Left kidney (tissue), 2 donors: Measurements from ENCODE around the gene MUC5B. TPM values are rescaled to one million over a fixed set of nuclear protein-coding genes. Genes with fewer than 3 reads are reported as not detected.

ENCODE experiments used
- DNase-seq: peaks from one replicate; pipeline ENCODE4 v3.0.0-alpha.2; 2013
- polyA plus RNA-seq: library from polyadenylated mRNA; unstranded; fragments of 120-200 nt; gene quantifications from one replicate; pipeline ENCODE4 v1.2.1, GENCODE V29; 2013; ENCODE audit not compliant: insufficient read length

MUC5B gene
- polyA plus RNA-seq, 1 donor = 0.12 TPM

DNA sequence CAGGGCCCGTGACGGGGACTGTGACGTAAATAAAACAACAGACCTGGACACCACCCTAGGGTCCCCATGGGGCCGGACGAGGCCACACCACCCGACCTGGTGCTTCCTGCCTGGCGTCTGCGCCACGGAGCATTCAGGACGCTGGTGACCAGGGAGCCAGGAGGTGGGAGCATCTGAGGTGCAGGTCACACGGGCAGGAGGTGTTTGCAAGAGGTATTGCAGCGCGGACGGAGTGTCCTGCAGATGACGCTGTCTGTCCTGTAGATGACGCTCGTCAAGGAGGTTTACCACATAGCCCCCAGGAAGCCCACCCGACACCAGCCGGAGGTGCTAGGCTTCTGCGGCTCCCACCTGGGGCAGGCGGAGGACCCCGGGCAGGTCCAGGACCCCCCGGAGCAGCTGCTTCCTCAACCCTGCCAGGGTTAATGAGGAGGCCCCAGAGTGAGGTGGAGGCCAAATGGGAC lies 986 bp upstream of the MUC5B start:
- no peak for DNase-seq

DNA sequence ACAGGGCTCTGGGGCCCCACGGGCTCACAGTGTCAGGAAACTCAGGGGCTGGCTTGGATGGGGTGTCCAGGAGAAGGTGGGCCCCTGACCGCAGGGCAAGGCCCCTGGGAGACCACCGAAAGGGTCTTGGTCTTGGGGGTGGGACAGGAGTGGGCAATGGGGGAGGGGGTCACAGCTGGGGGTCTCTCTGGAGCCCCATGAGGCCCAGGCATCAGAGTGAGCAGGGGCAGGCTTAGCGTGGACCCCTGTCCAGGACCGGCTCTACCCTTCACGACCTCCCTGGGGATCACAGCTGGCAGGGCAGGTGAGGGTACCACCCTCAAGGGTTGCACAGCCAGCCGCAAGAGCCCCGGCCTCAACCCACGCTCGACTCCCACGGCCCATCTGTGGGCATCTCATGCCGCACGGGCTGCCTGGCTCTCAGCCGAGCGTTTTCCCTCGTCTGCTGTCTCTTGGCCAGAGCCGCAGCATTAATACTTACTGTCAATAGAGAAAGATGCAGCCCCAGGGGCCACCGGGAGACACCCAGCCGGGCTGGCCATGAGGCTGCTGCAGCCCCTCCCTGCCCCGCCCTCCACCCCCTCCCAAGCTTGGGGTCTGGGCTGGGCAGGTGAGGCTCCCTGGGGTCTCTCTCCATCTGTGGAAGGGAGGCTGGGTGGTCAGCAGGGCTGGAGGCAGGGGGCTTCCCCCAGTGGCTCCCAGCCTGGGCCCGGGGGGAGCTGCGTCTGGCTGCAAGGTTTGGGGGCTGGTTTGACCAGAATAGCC lies 662 bp downstream of the MUC5B start:
- no peak for DNase-seq

DNA sequence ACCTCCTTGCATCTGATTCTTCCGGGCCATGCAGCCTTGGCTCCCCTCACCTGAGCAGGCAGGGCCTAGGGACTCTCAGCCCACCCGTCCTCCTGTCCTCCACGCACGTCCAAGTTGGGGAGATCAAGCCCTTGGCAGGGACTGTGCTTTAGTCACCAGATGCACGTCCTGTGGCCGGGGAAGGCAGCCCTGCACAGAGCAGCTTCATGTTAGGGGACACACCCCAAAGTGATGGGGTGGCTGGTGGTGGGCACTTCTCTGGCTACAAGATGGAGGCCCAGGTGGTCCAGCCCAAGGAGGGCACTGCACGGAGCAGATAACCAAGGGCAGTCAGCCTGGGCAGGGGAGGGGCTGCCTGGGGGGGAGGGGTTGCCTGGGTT lies 1.2 kb downstream of the MUC5B start:
- no peak for DNase-seq

DNA sequence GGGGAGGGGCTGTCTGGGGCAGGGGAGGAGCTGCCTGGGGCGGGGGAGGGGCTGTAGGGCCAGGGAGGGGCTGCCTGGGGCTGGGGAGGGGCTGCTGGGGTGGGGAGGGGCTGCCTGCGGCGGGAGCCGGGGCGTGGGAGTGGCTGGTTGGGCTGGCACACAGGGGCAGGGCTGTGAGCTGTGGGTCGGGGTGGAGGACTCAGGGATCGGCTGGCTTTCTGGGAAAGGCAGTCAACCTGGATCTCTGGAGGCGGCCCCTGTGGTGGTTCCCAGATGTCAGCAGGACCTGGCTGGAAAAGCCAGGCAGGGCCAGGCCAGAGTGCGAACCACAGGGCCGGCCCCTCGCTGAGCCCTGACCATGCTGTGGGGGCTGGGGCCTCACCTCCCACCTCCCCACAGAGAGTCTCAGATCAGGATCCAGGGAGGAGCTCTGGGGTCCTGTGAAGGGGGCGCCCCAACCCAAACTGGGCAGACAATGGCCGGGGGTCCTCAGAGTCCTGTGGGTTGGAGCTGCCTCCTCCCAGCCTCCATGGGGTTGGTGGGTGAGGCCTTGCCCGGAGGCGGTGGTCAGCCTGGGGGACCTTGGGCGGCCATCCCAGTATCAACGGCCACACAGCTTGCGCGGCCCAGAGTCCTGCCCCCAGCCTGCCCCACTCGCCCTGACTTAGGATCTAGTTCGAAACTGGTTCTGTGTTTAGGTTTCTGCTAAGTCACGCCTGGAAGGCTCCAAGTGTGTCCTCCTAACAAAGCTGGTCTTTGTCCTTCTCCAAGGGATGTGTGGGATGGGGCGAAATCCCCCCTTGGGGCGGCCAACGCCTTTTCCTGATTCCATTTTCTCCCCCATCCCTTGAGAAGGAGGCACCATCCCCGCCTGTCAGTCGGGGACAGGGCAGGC lies 1.9 kb downstream of the MUC5B start:
- no peak for DNase-seq

DNA sequence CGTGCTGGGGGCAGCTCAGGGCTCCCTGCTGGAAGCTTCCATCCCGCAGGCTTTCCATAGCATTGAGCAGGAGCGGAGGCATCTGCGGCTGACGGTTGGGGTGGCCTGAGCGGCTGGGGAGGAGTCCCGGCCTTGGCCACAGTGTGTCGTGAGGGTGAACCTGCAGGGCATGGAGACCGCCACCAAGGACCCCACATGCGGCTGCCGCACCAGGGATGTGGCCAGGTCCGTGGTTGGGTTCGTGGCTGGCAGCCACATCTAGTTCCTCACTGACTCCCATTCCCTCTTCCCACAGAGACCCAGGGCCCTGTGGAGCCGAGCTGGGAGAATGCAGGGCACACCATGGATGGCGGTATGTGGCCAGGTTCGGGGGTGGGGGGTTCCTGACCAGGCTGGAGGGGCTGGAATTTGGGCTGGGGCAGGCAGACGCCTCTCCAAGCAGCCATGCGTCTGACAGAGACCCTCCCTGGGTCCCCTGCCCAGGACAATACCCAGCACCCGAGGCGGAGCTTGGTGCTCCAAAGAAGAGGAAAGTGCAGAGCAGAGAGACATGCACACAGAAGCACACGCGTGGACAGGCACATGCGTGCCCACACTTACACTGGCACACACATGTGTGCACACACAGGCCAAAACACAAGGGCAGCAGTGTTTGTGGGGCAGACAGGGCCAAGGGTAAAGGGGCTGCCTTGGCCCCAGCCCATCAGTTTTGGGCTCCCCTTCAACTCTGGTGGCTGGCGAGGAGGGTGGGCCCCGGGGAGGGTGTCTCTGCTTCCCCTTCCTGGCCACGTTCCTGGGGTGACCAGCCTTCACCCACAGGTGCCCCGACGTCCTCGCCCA lies 2.7 kb downstream of the MUC5B start:
- DNase-seq = no peak

DNA sequence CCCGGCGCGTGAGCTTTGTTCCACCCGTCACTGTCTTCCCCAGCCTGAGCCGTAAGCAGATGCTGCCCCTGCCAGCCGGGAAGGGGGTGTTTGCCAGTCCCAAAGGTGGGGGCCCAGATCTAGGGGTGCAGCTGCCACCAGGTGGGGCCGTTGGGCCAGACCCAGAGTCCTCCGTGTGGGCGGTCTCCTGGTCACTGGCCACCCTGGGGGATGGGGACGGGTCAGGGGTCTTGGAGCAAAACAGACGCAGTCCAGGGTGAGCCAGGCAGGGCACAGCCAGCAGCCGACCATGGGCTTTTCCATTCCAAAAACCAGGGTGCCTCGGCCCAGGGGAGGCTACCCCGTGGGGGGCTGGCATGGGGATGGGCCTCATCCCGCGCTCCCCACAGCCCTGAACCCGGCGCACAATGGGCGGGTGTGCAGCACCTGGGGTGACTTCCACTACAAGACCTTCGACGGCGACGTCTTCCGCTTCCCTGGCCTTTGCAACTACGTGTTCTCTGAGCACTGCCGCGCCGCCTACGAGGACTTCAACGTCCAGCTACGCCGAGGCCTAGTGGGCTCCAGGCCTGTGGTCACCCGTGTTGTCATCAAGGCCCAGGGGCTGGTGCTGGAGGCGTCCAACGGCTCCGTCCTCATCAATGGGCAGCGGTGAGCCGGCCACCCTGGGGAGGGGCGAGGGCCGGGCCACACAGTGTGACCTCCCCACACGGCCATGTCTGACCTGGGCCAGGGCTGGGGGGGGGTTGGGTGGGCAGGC lies 3.5 kb downstream of the MUC5B start:
- DNase-seq = no peak

DNA sequence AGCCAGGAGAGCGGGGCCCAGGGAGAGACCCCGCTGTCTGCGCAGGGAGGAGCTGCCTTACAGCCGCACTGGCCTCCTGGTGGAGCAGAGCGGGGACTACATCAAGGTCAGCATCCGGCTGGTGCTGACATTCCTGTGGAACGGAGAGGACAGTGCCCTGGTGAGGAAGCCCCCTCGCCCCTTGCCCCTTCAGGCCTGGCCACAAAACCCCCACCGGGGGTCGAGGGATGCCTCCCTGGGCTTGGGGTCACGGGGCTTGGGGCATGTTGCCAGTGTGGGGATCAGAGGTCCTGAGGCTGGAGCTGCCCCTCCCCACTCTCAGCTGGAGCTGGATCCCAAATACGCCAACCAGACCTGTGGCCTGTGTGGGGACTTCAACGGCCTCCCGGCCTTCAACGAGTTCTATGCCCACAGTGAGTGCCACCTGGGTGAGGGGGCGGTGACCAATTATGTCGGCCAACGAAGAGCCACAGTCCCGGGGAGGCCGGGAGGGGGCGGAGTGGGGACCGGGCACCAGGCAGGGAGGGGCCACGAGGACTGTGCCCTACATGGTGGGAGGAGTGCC lies 4.2 kb downstream of the MUC5B start:
- no peak for DNase-seq

DNA sequence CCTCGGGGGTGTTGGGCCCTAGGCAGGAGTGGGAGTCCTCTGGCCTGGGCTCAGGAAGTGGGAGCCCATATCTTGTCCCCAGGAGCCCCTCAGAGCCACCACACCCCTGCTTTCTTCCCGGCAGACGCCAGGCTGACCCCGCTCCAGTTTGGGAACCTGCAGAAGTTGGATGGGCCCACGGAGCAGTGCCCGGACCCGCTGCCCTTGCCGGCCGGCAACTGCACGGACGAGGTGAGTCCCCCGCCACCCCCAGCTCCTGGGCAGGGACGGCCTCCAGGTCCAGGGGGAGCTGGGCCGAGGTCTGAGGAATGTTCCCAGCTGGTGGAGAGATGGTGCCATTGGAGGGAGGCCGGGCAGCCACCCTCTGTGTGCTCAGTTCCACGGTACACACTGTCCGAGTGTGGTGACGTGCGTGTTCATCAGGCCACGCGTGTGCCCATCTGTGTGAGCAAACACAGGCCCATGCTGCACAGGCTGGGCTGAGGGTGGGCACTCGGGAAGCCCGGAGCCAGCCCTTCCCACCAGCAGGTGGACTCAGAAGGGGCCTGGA lies 4.8 kb downstream of the MUC5B start:
- no peak for DNase-seq

DNA sequence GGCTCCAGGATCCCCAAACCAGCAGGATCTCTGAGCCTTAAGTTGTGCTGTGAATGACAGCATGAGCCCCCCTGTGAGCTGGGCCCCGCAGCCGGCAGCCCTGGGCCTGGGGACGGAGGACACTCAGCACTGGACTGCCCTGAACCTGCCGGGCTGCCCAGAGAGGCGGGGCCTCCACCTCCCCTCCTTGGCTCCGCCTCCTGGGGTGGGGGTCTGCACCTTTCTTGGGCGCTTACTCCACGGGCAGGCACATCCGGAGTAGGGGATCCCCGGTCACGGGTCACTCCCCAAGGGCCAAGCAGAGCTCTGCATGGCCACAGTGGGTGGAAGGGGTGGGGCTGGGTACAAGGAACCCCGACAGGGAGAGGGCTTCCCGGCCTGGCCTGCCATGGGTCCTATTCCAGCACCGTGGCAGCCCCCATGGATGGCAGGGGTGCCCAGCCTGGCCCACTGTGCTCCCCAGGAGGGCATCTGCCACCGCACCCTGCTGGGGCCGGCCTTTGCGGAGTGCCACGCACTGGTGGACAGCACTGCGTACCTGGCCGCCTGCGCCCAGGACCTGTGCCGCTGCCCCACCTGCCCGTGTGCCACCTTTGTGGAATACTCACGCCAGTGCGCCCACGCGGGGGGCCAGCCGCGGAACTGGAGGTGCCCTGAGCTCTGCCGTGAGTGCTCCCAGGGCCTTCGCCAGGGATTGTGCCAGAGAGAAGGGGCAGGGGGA lies 5.4 kb downstream of the MUC5B start:
- no peak for DNase-seq

DNA sequence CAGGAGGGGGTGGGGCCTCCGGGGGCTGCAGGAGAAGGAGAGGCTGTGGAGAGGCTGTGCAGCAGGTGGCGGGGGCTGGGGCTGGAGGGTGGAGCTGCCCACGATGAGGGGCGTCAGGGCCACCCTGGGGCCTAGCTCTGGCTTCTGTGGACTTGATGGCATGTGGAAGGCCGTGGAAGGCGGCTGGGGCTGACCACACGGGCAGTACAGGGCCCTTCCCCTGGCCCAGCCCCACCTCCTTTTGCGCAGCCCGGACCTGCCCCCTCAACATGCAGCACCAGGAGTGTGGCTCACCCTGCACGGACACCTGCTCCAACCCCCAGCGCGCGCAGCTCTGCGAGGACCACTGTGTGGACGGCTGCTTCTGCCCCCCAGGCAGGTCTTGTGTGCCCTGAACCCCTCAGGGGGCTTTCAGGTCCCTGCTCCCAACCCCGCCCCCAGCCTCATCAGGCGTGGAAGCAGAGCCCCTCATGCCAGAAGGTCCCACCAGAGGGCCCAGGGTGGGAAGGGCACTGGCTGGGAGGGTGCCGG lies 6.1 kb downstream of the MUC5B start:
- no peak for DNase-seq

DNA sequence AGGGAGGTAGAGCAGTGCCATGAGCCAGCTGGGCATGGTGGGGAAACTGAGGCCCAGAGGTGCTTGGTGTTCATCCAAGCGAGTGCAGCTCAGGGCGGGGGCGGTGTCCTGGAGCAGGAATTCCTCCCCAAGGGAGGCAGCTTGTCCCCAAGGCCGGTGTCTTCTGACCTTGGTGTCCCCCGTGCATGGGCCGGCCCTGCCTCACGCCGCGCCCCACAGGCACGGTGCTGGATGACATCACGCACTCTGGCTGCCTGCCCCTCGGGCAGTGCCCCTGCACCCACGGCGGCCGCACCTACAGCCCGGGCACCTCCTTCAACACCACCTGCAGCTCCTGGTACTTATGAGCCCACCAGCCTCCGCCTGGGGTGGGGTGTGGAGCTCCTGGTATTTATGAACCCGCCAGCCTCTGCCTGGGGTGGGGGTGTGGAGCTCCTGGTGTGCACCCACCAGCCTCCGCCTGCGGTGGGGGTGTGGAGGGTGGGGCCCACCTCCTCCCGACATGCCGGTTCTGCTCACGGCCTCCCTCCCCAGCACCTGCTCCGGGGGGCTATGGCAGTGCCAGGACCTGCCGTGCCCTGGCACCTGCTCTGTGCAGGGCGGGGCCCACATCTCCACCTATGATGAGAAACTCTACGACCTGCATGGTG lies 6.7 kb downstream of the MUC5B start:
- DNase-seq = no peak

DNA sequence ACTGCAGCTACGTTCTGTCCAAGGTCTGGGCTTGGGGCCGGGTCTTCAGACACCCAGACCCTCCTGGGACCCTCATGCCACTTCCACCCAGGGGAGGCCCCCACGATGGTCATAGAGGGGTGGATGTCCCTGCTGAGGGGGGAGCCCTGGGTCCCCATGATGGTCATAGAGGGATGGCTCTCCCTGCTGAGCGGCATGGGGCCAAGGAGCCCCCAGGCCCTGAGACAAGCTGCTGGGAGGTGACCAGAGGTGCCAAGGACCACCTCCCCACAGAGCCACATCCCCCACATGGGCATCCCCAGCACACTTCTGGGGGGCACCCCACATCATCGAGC lies 7.2 kb downstream of the MUC5B start:
- no peak for DNase-seq

DNA sequence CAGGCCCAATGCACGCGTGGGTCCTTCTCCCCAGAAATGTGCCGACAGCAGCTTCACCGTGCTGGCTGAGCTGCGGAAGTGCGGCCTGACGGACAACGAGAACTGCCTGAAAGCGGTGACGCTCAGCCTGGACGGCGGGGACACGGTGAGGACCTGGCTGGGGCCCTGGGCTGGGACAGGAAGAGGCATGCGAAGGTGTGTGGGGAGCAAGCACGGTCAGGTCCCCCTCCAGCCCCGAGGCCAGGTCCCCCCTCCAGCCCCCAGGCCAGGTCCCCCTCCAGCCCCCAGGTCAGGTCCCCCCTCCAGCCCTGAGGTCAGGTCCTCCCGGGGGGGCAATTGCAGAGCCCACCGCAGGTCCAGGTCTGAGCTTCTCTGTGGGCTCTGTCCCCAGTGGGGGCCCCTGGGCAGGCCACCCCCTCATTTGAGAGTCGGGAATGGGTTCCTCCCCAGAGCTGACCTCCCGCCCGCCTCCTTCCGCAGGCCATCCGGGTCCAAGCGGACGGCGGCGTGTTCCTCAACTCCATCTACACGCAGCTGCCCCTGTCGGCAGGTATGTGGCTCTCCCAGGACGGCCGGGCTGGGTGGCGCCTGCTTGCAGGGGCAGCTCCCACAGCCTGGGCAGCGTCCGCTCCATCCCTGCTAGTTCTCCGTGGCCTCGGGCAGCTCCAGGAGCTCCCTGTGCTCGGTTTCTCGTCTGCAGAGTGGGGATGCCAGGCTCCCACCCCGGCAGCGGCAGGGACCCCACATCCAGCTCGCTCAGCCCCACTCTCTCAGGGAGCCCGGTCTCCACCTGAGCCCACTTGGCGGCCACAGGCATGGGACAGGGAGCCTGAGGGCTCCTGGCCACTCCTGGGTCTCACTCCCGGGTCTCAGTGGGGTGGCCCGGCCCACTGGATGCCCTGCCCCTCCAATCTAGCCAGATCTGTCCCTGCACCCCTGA lies 7.9 kb downstream of the MUC5B start:
- DNase-seq = no peak

DNA sequence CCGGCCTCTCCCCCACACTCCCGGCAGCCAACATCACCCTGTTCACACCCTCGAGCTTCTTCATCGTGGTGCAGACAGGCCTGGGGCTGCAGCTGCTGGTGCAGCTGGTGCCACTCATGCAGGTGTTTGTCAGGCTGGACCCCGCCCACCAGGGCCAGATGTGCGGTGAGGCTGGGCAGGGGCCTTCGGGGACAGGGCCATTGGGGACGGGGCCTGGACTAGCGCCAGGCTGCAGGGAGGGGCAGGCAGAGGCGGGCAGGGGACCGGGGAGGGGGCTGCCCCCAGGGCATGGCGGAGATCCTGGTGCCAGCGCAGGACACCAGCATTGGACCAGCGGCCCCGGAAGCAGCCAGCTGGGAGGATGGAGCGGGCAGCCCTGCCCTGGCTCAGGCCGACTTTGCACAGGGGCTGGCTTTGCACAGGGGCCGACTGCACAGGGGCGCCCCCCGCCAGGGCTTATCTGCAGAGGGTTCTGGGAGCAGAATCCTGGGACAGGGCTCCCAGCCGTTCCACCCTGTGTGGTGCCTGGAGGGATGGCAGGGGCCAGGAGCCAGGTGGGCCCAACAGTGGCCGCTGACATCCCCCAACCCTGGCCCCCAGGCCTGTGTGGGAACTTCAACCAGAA lies 8.6 kb downstream of the MUC5B start:
- DNase-seq = no peak

DNA sequence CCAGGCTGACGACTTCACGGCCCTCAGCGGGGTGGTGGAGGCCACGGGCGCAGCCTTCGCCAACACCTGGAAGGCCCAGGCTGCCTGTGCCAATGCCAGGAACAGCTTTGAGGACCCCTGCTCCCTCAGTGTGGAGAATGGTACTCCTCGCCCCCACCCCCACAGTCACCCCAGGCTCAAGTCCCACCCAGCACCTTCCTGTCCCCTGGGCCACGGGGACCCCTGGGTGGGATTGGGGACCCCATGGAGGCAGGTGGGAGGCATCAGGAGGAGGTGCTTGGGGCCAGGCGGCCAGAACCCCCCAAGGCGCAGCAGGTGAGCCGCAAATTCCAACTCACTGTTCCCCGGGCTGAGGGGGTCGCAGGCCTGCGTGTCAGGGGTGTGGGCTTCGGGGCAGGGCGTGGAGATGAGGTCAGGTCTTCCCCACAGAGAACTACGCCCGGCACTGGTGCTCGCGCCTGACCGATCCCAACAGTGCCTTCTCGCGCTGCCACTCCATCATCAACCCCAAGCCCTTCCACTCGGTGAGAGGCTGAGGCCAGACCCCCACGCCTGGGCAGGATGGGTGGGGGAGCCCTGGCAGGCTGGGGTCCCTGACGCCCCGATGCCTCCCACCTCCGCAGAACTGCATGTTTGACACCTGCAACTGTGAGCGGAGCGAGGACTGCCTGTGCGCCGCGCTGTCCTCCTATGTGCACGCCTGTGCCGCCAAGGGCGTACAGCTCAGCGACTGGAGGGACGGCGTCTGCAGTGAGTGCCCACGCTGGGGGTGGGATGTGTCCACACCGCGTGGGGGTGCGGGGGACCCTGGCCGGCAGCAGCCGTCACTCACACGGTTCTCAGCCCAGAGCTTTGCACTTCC lies 9.4 kb downstream of the MUC5B start:
- DNase-seq = no peak

DNA sequence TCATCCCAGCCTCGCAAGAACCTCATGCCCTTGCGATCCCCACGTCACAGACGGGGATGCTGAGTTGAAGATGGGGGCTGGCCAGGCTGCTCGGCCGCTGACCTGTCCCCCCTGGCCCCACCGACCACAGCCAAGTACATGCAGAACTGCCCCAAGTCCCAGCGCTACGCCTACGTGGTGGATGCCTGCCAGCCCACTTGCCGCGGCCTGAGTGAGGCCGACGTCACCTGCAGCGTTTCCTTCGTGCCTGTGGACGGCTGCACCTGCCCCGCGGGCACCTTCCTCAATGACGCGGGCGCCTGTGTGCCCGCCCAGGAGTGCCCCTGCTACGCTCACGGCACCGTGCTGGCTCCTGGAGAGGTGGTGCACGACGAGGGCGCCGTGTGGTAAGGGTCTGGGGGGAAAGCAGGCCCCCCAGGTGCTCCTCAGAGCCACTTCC lies 10.0 kb downstream of the MUC5B start:
- no peak for DNase-seq
